ENCODE measurements around the gene TRIM2.

Gene TRIM2

GRCh38 chr4:153372967-153373562 lies 168.8 kb downstream of the TRIM2 start:
- no peak for DNase-seq (ENCODE audit: low read depth in 2 of 2)

- no peak for DNase-seq (ENCODE audit: low read depth in 2 of 2)
Measured at GRCh38 chr4:153374442-153374841, 170.2 kb downstream of the TRIM2 start.

- no peak for DNase-seq (ENCODE audit: low read depth in 2 of 2)
Measured at GRCh38 chr4:153375303-153375702, 171.1 kb downstream of the TRIM2 start.

- DNase-seq (ENCODE audit: low read depth in 2 of 2) = no peak
Measured at GRCh38 chr4:153383131-153383530, 178.9 kb downstream of the TRIM2 start.

- DNase-seq (ENCODE audit: low read depth in 2 of 2) = no peak
Measured at GRCh38 chr4:153384160-153384559, 179.9 kb downstream of the TRIM2 start.

GRCh38 chr4:153385784-153386183 lies 181.5 kb downstream of the TRIM2 start:
- DNase-seq (ENCODE audit: low read depth in 2 of 2) = no peak

GRCh38 chr4:153387981-153388380 lies 183.7 kb downstream of the TRIM2 start:
- no peak for DNase-seq (ENCODE audit: low read depth in 2 of 2)

All from stimulated activated CD8-positive, alpha-beta memory T cell treated with anti-CD3 and anti-CD28 coated beads, Interleukin-15, amount 100 ng/mL, for 4 hours (primary cell).